Endothelial cell of umbilical vein (primary cell): ENCODE measurements around the gene CARS1. TPM values are rescaled to one million over a fixed set of nuclear protein-coding genes. Genes with fewer than 3 reads are reported as not detected.

Experiments used
- BruUV-seq: library from RNA; stranded (reverse); fragments of 400-500 nt; replicated peaks from 2 replicates; lab custom pipeline; 2021; lab: Mats Ljungman, UMichigan
- CTCF ChIA-PET: fragments of 300-600, 350-600 bp; sonication (Branson Sonifier 250); formaldehyde crosslinking; loops from one replicate; lab custom pipeline; 2021; ENCODE audit warnings: antibody characterized with exemption, inconsistent platforms; lab: Charles Lee
- POLR2A ChIA-PET: fragments of 300-600, 350-600 bp; sonication (Branson Sonifier 250); formaldehyde crosslinking; loops from one replicate; lab custom pipeline; 2021; ENCODE audit warnings: antibody characterized with exemption, inconsistent platforms; lab: Charles Lee
- DNase-seq: peaks from one replicate; pipeline ENCODE4 v3.0.0-alpha.2; 2011; ENCODE audit warnings: low read depth, low spot score
- FAIRE-seq: peaks from 2 replicates; lab custom pipeline; 2011; peaks lifted over from hg19 to GRCh38; lab: Jason Lieb, UNC
- H2AFZ ChIP-seq: 2 replicates; pipeline ENCODE4 v1.6.0; 2012; ENCODE audit warnings: low read depth, low read length, control low read depth, inconsistent platforms
- H3K27ac ChIP-seq: 2 replicates; pipeline ENCODE4 v1.5.1; 2011; ENCODE audit warnings: low read depth, mild to moderate bottlenecking, control low read depth, low read length, moderate library complexity; ENCODE audit not compliant: insufficient read depth
- H3K27me3 ChIP-seq, 2 experiments: 2 replicates each; pipeline versions ENCODE4 v1.6.0 to v1.6.1; 2011; ENCODE audit warnings: low read length in 2 of 2, mixed read lengths in 1 of 2; ENCODE audit not compliant: control insufficient read depth in 2 of 2, insufficient read depth in 2 of 2
- H3K36me3 ChIP-seq, 2 experiments: 2 replicates in 1 of 2; 3 replicates in 1 of 2; pipeline ENCODE4 v1.5.1; 2011; ENCODE audit warnings: low read length in 2 of 2, mild to moderate bottlenecking in 1 of 2, moderate library complexity in 1 of 2; ENCODE audit not compliant: control insufficient read depth in 2 of 2, insufficient read depth in 2 of 2; ENCODE audit errors: extremely low read depth in 1 of 2
- H3K4me1 ChIP-seq: 3 replicates; pipeline ENCODE4 v1.5.1; 2011; ENCODE audit warnings: mild to moderate bottlenecking, low read length; ENCODE audit not compliant: control insufficient read depth, insufficient read depth; ENCODE audit errors: extremely low read depth
- H3K4me2 ChIP-seq: 2 replicates; pipeline ENCODE4 v1.6.1; 2011; ENCODE audit warnings: low read length, control low read depth, mixed read lengths; ENCODE audit not compliant: insufficient read depth
- H3K4me3 ChIP-seq, 3 experiments: fragments of 200-600 bp in 1 of 3; sonication (generic), shearing (Covaris generic) in 1 of 3; replicated peaks in 1 of 3; 2 replicates each; pipeline ENCODE4 v1.5.1; 2011 to 2016; ENCODE audit warnings: control low read depth in 3 of 3, low read length in 3 of 3, mild to moderate bottlenecking in 2 of 3, inconsistent platforms in 1 of 3, low read depth in 1 of 3, moderate library complexity in 1 of 3; ENCODE audit not compliant: insufficient read depth in 1 of 3
- H3K79me2 ChIP-seq: 2 replicates; pipeline ENCODE4 v1.6.0; 2012; ENCODE audit warnings: low read length, inconsistent platforms; ENCODE audit not compliant: control insufficient read depth, insufficient read depth
- H3K9ac ChIP-seq: replicated peaks from 2 replicates; pipeline ENCODE3; 2011; ENCODE audit warnings: low read length, control low read depth; ENCODE audit not compliant: insufficient read depth; ENCODE audit errors: extremely low read depth
- H3K9me1 ChIP-seq: replicated peaks from 3 replicates; pipeline ENCODE4 v1.6.0; 2011; ENCODE audit warnings: mild to moderate bottlenecking, low read length; ENCODE audit not compliant: control insufficient read depth, insufficient read depth; ENCODE audit errors: extremely low read depth
- H3K9me3 ChIP-seq: replicated peaks from 2 replicates; pipeline ENCODE4 v1.5.1; 2012; ENCODE audit warnings: low read length, inconsistent platforms; ENCODE audit not compliant: control insufficient read depth, insufficient read depth
- H4K20me1 ChIP-seq: replicated peaks from 2 replicates; pipeline ENCODE3; 2011; ENCODE audit warnings: mild to moderate bottlenecking, low read length; ENCODE audit not compliant: control insufficient read depth, insufficient read depth; ENCODE audit errors: extremely low read depth
- CTCF ChIP-seq, 2 donors: IDR thresholded peaks; 1 replicate in 1 of 2; 2 replicates in 1 of 2; pipeline ENCODE4 v1.5.1; 2011; ENCODE audit warnings: low read length in 2 of 2, mild to moderate bottlenecking in 2 of 2, moderate library complexity in 2 of 2, control low read depth in 1 of 2, inconsistent platforms in 1 of 2, low read depth in 1 of 2; ENCODE audit not compliant: insufficient read depth in 1 of 2; ENCODE audit errors: extremely low read depth in 1 of 2
- EZH2 ChIP-seq: IDR thresholded peaks from 2 replicates; pipeline ENCODE4 v1.6.1; 2012; ENCODE audit warnings: borderline replicate concordance, low read depth, mild to moderate bottlenecking, moderate library complexity, low read length, inconsistent platforms; ENCODE audit not compliant: severe bottlenecking
- FOS ChIP-seq: IDR thresholded peaks from 2 replicates; pipeline ENCODE4 v1.6.1; 2011; ENCODE audit warnings: mild to moderate bottlenecking, low read length, moderate library complexity, borderline replicate concordance; ENCODE audit not compliant: insufficient read depth
- GATA2 ChIP-seq: IDR thresholded peaks from 2 replicates; pipeline ENCODE4 v1.7.0; 2011; ENCODE audit warnings: low read depth, mild to moderate bottlenecking, moderate library complexity, mixed read lengths, low read length; ENCODE audit not compliant: insufficient read length, insufficient read depth
- JUN ChIP-seq: IDR thresholded peaks from 2 replicates; pipeline ENCODE4 v1.6.1; 2011; ENCODE audit warnings: borderline replicate concordance, low read depth; ENCODE audit not compliant: insufficient read length, insufficient read depth
- MAX ChIP-seq: IDR thresholded peaks from 2 replicates; pipeline ENCODE4 v1.6.1; 2011; ENCODE audit not compliant: insufficient read depth, insufficient read length
- MYC ChIP-seq: IDR thresholded peaks from one replicate; pipeline ENCODE4 v1.6.1; 2011; ENCODE audit warnings: mild to moderate bottlenecking, low read depth, low read length
- POLR2A ChIP-seq: IDR thresholded peaks from 2 replicates; pipeline ENCODE4 v1.6.1; 2012; ENCODE audit warnings: low read depth, mild to moderate bottlenecking, control low read depth, low read length
- POLR2AphosphoS5 ChIP-seq: IDR thresholded peaks from 2 replicates; pipeline ENCODE4 v1.6.1; 2012; ENCODE audit warnings: low read depth, mild to moderate bottlenecking, control low read depth, low read length, moderate library complexity; ENCODE audit not compliant: insufficient read depth
- dilution Hi-C: fragments of 300-500 bp; cut with MboI; formaldehyde crosslinking; loops from one replicate; pipeline ENCODE4 v1.15.0; 2019; ENCODE audit warnings: low sequenced_read_pairs; ENCODE audit not compliant: extremely low pct_ligation_motif_present
- intact Hi-C: fragments of 100-400 bp; cut with micrococcal nuclease; formaldehyde crosslinking; loops from one replicate; pipeline ENCODE4 v1.10.0; 2022
- polyA plus RNA-seq, 4 experiments: library from polyadenylated mRNA; depleted of rRNA in 3 of 4; stranded (reverse) in 3 of 4; unstranded in 1 of 4; fragments of >200 nt; gene quantifications; 2 replicates each; pipeline versions ENCODE4 v1.2.1 to v1.2.3, GENCODE V29; 2011 to 2012; ENCODE audit warnings: missing spikeins in 1 of 4
- total RNA-seq: library from RNA; stranded (reverse); gene quantifications from 2 replicates; pipeline ENCODE4 v1.2.3, GENCODE V29; 2021

The CARS1 gene
- total and polyA plus RNA-seq, 2 donors (not counting 3 experiments of a cell fraction or from before 2014, with no cell fraction given), result 43.5 to 66.2 TPM

GRCh38 chr11:3090096-3090901 lies 33.1 kb upstream of the CARS1 start:
- Histone ChIP-seq H3K27ac (no peak overlapping the region), H3K9me1 (no peaks in the 10 kb centered on the region)

GRCh38 chr11:3089236-3090061 lies 32.2 kb upstream of the CARS1 start:
- no peak for TF ChIP-seq FOS
- TF ChIP-seq EZH2, result no peak
- TF ChIP-seq CTCF (IDR thresholded peaks at IDR 0.05; ENCODE audit: extremely low read depth in 1 of 2, insufficient read depth in 1 of 2, low read depth in 1 of 2, low read length in 2 of 2), result no peak
- TF ChIP-seq POLR2A, result no peak
- TF ChIP-seq POLR2AphosphoS5, result no peak
- no peak for TF ChIP-seq MYC
- no peak for TF ChIP-seq JUN
- TF ChIP-seq MAX, result no peak
- TF ChIP-seq GATA2, result no peak
- FAIRE-seq, result no peak
- no peak for DNase-seq
- Histone ChIP-seq H3K9ac (no peak overlapping the region), H3K27me3 (no peaks in the 10 kb centered on the region), H3K79me2 (no peaks in the 10 kb centered on the region), H3K4me2 (no peak overlapping the region), H3K9me3 (no peaks in the 10 kb centered on the region), H4K20me1 (no peaks in the 10 kb centered on the region), H3K4me3 (no peak overlapping the region), H3K9me1 (no peaks in the 10 kb centered on the region), H3K4me1 (peaks cover 2% of the 10 kb centered on the region), H3K36me3 (no peaks in the 10 kb centered on the region), H3K27ac (no peak overlapping the region), H2AFZ (no peak overlapping the region)
- dilution Hi-C loops (no loop called here), intact Hi-C loops (loop anchor here (10.0 kb wide), 1 partner anchor 555 kb away; no protein-coding TSS in a partner anchor)
- ChIA-PET CTCF (interaction anchor here (0.9 to 5.7 kb wide), 6 partner anchors 11 to 127 kb away, joined by 3 to 183 read pairs (median 12); no protein-coding TSS in a partner anchor), POLR2A (no interaction called here)
- no TSS peak for BruUV-seq

More at GRCh38 chr11:3090096-3090901, 33.1 kb upstream of the CARS1 start:
- no peak for FAIRE-seq
- no peaks in the 10 kb centered on the region for H3K79me2 ChIP-seq
- no peaks in the 10 kb centered on the region for H4K20me1 ChIP-seq
- no peak overlapping the region for H3K4me2 ChIP-seq
- no peaks in the 10 kb centered on the region for H3K9me3 ChIP-seq
- TF ChIP-seq MYC (no peak), POLR2A (no peak), GATA2 (no peak)
- no TSS peak for BruUV-seq
- DNase-seq, result no peak
- dilution Hi-C loops, result no loop called here
- intact Hi-C loops, result loop anchor here (10.0 kb wide), 1 partner anchor 555 kb away; no protein-coding TSS in a partner anchor
- peaks cover 11% of the 10 kb centered on the region for H3K4me1 ChIP-seq
- H2AFZ ChIP-seq, result no peak overlapping the region
- no peak overlapping the region for H3K4me3 ChIP-seq
- no peak overlapping the region for H3K9ac ChIP-seq
- H3K36me3 ChIP-seq, result no peaks in the 10 kb centered on the region
- no peaks in the 10 kb centered on the region for H3K27me3 ChIP-seq
- ChIA-PET POLR2A (no interaction called here), CTCF (interaction anchor here (0.7 to 5.7 kb wide), 17 partner anchors 9 to 558 kb away, joined by 3 to 183 read pairs (median 11); partner anchors contain the start of gene CARS1)
